ENCODE measurements around the gene ATP2B1. TPM values are rescaled to one million over a fixed set of nuclear protein-coding genes. Genes with fewer than 3 reads are reported as not detected.

The ATP2B1 gene
- total and polyA plus RNA-seq, 2 of the 13 experiments (the other 11 are each of a cell fraction or from before 2014, with no cell fraction given) = 12.1 to 60.2 TPM

- no peak for TF ChIP-seq ZNF547 (CRISPR knock-in tag; IDR thresholded peaks at IDR 0.05)
- TF ChIP-seq ZFX (CRISPR knock-in tag; IDR thresholded peaks at IDR 0.05; ENCODE audit: low read depth) = no peak
- TF ChIP-seq CHCHD3 (CRISPR knock-in tag; IDR thresholded peaks at IDR 0.05) = no peak
- no peak for TF ChIP-seq TAF1 (CRISPR knock-in tag; IDR thresholded peaks at IDR 0.05)
Measured at GRCh38 chr12:89568484-89568883, 140.2 kb downstream of the ATP2B1 start (continued).

- Histone ChIP-seq H3K4me3 (replicated peaks in 1 of 3; ENCODE audit: insufficient read depth in 1 of 3, low read depth in 2 of 3, low read length in 3 of 3) (no peak overlapping the region), H3K79me2 (ENCODE audit: insufficient read depth, low read length) (no peaks in the 10 kb centered on the region), H2AFZ (ENCODE audit: low read length) (no peak overlapping the region), H3K27ac (ENCODE audit: extremely low read length, insufficient read depth, low read length) (no peak overlapping the region), H3K4me1 (ENCODE audit: insufficient read depth, low read length) (no peaks in the 10 kb centered on the region), H3K4me2 (ENCODE audit: low read depth, low read length) (no peak overlapping the region), H3K9me3 (ENCODE audit: low read length) (no peaks in the 10 kb centered on the region), H4K20me1 (ENCODE audit: insufficient read depth, low read length) (no peaks in the 10 kb centered on the region), H3K36me3 (replicated peaks in 1 of 2; ENCODE audit: control insufficient read depth in 1 of 2, insufficient read depth in 2 of 2, low read length in 2 of 2) (no peaks in the 10 kb centered on the region), H3K27me3 (ENCODE audit: control insufficient read depth in 1 of 2, insufficient read depth in 2 of 2, low read length in 2 of 2) (peaks cover 0 to 3% of the 10 kb centered on the region in 2 experiments; a peak in 1 of 5 replicates), H3K9ac (ENCODE audit: insufficient read depth, low read depth, low read length) (no peak overlapping the region)
- 75% methylated on average over 3 of the region's 3 CpGs for whole genome bisulfite sequencing (ENCODE audit: low lambda C conversion rate)
- intact Hi-C loops (cut with micrococcal nuclease; ENCODE audit: unreplicated experiment) = no loop called here
- in situ Hi-C loops (cut with HindIII; ENCODE audit: extremely low pct_ligation_motif_present, low pct_unique_long_range_greater_than_20kb) = no loop called here
- no peak for TF ChIP-seq ZNF451 (CRISPR knock-in tag; IDR thresholded peaks at IDR 0.05)
- no peak for TF ChIP-seq JUN (CRISPR knock-in tag; IDR thresholded peaks at IDR 0.05)
- no peak for TF ChIP-seq ZNF280D (CRISPR knock-in tag; IDR thresholded peaks at IDR 0.05)
- no peak for TF ChIP-seq SMYD3 (CRISPR knock-in tag; IDR thresholded peaks at IDR 0.05)
- TF ChIP-seq ZNF562 (CRISPR knock-in tag; IDR thresholded peaks at IDR 0.05; ENCODE audit: borderline replicate concordance) = no peak
- no peak for TF ChIP-seq ELK4 (CRISPR knock-in tag; IDR thresholded peaks at IDR 0.05; ENCODE audit: borderline replicate concordance)
- no peak for FAIRE-seq
- no TSS peak for BruUV-seq (replicated peaks)
- ChIA-PET CTCF (ENCODE audit: low intra/inter-chr PET ratio, low total read pairs) (no interaction called here), POLR2A (no interaction called here)
- DNase-seq (ENCODE audit: low spot score) = no peak
- no peak for ATAC-seq
Measured at GRCh38 chr12:89567691-89568239, 140.9 kb downstream of the ATP2B1 start.
